Inflammatory macrophage treated with lipopolysaccharide for 4 hours (primary cell): Measurements from ENCODE around the gene PDZD7.

ENCODE experiments used
- DNase-seq: peaks from one replicate; pipeline ENCODE4 v3.0.0-alpha.2; 2020

PDZD7 gene

DNA sequence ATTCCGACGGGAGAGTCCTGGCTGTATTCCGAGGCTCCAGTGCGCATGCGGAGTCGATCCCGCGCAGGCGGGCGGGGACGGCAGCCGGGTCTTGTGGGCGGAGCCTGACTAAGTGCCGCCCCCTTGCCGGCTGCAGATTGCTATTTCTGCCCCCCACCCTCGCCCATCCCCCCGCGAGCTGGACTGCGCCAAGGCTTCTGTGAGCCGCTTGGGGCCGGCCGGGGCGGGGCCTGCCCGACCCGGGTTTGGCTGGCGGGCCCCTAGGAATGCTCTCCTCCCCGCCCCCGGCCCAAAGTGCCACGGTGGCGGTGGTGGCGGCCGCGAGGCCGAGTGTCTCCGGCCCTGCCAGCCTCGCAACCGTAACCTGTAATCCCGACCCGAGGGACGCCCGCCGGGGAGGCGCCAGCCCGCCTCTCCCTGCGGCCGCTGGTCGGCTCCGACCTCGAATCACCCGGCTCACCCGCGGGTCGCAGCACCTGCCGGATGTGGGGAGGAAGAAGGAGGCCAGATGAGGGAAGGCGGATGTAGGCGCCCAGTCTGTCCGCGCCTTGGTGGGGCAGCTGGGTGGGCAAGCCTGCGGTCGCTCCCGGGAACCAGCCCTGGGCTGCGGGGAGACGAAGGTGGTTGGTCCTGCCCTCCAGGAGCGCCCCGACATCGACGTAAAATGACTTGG lies 30.2 kb upstream of the PDZD7 start:
- no peak for DNase-seq

DNA sequence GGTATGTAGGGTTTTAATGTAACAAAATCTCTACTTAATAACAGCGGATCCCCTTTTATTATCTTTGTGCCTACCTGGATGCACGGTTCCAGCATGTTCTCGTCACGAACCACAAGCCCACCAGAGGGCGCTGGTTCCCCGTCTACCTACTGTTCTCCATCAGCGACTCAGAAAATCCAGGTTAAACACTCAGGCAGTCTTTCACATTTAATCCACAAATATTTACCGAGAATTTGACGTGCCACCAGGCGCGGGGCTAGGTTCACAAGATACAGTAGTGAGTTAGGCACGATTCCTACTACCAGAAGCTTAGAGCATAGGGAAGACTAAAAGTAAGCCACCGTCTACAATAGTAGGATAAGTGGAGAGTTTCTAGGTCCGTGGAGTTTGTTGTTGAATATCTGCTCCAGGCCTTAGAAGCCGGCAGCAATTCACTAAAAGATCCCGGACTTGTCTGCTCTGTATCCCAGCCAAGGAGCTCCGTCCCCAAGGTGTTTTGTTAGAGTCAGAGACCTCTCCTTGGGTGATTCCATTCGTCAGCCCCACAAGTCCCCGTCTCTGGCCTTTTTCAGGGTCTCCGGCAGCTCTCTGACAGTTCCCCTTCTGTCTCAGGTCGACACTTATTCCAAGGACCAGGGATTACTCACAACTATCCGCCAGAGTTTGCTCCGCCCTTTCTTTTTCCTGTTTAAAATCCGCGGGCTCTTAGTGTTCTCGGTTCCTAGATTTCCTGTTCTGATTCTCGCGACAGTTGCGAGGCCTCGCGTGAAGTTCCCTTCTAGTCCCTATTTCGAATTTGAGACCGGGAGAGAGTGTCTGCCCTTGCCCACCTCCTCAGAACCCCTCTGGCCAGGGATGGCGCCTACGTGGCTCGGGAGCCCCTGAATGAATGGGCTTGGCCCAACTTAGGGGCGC lies 29.4 kb upstream of the PDZD7 start:
- peak; percentile 98 for DNase-seq

DNA sequence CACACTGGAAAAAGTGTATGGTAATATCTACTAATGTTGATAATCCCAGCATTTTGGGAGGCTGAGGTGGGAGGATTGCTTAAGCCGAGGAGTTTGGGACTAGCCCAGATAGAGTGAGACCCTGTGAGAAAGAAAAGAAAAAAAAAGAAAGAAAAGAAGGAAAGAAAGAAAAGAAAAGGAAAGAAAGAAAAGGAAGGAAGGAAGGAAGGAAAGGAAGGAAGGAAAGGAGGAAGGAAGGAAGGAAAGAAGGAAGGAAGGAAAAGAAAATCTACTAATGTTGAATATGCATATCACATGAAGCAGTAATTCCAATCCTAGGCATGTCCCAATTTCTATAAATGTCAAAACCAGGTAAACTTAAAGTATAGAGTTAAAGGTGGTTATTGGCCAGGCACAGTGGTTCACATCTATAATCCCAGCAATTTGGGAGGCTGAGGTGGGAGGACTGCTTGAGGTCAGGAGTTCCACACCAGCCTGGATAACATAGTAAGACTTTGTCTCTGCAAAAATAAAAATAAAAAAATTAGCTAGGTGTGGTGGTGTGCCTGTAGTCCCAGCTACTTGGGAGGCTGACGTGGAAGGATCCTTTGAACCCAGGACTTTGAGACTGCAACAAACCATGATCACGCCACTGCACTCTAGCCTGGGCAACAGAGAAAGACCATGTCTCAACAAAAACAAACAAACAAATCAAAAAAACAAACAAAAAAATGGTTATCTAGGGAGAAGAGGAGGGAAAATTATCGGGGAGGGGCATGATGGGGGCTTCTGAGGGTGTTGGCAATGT lies 25.6 kb upstream of the PDZD7 start:
- DNase-seq: no peak

DNA sequence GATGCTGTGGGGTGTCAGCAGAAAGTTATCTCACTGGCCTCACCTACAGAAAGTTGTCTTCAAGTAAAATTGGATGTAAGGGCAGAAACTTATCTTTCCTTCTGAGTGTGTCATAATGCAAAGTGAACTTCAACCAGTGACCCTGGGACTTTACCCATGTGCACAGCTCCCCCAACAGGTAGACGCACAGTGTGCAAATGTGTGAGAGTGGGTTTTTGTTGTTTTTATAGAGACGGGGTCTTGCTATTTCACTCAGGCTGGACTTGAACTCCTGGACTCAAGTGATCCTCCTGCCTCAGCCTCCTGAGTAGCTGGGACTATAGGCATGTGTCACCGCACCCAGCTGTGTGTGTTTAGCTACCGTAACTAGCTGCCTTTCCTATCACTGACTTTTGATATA lies 24.5 kb upstream of the PDZD7 start:
- DNase-seq: no peak

DNA sequence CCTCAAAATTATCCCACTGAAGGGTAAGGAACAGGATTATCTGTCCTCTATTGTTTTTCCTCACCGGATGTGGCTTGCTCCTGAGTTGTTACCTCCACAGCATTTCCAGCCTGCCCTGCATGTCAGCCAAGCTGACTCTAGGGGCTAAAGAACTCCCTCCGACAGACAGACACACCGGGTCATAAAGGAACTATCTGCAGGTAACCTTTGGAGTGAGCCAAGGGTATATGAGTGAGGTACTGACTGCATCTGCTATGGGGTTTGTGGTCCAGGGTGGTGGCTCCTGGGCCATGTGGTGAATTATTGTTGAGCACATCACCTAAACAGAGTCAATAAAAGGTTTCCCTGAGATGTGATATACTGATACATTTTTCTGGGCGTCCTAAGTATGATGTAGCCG lies 23.9 kb upstream of the PDZD7 start:
- no peak for DNase-seq

DNA sequence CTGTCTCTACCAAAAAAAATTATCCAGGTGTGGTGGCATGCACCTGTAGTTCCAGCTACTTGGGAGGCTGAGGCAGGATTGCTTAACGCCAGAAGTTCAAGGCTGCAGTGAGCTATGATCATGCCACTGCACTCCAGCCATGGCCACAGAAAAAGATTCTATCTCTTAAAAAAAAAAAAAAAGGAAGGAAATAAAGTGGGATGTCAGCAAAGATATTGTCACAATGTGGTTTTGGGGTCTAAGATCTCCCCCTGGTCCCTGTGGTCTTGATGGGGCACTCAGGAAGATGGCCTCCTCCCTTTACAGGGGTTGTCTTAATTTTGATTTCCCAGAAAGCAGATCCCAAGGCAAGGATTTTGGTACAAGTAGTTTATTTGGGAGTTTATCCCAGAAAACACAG lies 23.4 kb upstream of the PDZD7 start:
- DNase-seq: no peak

DNA sequence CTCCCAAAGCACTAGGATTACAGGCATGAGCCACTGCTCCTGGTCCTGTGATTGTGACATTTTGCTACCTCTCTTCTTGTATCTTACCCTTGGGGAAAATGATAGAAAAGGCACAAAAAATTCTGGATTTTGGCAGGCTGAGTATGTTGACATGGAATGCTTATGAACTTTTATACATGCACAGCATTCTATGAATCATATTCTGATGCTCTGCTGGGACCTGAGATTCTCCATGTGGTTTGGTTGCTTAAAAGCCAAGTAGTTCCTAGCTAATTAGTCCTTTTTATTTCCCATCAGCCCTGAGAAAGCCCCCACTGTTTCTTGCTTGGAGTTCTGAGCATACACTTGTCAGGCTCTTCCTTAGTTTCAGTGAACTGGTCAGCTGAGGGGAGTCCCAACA lies 22.6 kb upstream of the PDZD7 start:
- no peak for DNase-seq

DNA sequence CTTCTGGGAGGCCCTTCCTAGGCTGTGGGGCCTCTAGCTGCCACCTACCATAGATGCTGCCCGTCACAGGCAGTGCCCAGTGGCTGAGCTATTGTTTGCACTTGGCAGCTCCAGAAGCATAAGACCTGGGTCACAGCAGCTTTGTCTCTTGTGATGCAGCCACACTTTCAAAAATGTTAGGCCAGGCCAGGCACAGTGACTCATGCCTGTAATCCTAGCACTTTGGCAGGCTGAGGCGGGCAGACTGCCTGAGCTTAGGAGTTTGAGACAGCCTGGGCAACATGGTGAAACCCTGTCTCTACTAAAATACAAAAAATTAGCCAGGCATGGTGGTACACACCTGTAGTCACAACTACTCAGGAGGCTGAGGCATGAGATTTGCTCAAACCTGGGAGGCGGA lies 21.4 kb upstream of the PDZD7 start:
- no peak for DNase-seq

DNA sequence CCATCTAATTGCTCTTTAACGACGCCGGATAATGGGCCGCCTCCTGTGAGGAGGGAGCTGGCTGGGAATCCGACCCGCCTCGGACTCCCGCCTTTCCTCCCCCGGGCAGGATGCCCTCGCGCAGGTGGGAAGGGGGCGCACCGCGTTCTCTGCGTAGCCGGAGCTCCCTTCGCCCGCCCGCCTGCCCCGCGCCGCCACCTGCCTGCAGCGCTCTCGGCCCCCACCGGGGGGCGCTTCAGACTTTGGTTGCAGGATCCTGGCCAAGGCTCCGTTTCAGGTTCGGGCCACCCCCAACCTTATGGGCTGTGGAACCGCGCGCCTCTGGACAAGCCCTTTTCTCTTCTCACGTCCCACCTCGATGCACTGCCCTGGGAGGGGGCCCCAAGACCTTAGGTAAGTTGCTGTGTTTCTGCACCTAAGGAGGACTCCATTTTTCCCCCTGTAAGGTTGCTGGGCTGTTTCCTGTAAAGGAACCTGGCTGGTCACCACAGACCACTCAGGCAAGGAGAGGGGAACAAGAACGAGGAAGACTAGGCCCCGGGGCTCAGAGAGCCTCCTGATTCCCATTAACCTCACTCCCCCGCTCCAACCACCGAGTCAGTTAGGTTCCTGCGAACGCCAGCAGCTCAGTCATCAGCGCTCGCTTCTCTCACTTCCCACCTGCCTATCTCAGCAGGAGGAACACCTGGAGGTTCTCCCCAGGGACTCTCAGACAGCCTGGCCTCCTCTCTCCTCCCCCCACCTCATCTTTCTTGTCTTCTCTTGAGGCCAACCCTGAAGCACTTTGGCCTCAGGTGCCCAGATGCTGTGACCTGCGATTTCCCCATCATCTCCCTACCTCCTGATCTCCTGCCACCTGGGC lies 19.5 kb upstream of the PDZD7 start:
- peak; percentile 49 for DNase-seq

DNA sequence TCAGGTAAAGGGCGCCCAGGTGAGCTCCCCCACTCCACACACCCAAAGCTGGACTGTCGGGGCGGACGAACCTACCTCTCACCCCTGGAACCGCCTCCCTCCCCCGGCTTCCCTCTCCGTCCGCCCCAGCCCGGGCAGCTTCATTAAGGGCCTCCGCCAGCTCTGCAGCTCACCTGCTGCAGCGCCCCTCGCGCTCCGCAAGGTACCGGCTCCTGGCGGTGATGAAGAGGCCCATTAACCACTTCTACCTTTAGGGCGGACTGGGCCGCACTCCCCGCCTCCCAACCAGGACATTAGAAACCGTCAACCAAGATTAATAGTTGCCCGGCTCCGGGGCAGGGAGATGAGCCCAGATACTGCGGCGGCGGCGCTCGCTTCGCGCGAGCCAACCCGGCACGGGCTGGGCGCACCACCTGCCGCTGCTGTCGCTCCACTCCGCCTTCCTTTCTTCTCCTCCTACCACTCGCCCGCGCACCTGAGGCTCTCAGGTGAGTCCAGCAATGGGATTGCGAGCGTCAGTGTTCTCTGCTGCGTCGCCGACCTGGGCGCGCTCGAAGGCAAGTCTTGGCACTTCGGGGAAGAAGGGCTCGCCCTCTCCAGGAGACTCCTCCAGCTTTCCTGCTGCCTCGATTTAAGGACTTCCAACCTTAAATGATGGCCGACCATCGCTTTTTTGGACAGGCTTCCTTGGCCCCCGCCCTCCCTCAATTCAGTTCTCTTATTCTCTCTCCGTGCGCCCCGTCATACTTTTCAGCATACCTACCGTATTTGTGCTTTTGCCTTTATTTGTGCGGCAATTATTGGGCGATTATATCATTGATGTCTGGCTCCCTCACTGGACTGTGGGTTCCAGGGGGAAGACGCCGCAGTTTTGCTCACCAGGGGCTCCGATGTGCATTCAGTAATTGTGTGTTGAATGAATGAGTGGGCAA lies 17.3 kb upstream of the PDZD7 start:
- DNase-seq: no peak

DNA sequence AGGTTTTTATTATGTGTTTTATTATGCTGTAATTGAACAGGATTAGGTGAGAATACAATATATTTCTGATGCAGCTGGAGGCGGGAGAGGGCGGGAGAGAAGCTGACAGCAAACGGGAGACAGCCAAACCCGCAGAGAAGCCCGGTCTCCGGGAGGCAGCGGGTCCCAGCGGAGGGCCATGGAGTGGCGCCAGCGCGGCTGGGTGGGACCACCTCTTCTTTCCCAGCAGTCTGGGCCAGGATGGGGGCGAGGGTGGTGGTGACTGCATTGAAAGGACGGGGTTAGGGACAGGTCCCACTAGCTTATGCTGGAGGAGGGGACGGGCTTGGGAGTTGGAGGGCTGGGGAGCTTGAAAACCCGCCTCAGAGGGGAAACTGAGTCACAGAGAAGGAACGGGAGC lies 16.3 kb upstream of the PDZD7 start:
- DNase-seq: no peak

DNA sequence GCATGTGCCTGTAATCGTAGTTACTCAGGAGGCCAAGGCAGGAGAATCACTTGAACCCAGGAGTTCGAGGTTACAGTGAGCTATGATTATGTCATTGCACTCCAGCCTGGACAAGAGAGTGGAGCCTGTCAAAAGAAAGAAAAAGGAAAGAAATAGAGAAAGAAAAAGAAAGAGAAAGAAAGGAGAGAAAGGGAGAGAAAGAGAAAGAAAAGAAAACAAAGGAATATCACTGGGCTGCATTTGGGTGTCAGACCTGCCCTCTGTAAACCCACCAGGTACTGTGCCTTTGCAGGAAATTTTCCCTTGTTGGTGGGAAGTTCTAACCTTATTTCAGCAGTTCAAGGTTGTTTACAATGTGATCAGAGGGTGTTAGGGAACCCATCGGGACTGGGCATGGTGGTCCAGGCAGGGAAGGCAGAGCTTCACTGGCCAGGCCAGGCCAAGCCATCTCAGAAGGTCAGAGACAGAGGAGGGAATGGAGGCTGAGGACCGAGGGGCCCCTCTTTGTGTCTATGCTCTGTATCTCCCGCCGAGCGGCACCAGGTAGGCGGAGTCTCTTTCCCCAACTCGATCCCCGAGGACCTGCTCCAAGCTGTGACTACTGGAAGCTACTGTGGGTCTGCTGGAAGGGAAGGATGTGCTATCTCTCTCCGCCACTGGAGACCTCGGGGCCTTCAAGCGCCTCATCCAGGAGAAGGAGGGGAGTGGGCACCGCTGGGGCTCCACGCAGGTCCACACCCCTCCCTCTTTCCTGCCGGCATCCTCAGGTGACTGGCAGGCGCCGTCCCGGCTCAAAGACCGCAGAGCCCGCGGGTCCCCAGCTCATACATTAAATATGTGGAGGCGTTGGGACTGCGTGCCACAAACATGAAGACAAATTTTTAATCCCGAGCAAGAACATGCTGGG lies 15.7 kb upstream of the PDZD7 start:
- DNase-seq: no peak

DNA sequence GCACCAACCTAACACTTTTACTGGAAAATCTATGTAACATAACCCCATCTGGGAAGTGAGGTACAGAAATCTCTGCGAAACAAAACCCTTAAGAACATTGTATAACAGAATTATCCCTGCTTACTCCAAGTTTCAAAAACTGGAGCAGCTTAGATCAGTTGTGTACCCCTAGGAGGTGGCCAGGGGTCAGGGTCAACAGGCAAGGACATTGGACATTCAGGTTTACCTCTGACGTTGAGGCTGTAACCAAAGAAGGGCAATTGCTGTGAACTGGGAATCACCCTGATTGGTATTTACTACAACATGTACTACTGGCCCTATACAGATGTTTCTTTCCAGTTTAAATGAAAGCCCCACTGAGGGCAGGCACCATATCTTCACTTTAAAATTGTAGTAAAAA lies 13.2 kb upstream of the PDZD7 start:
- DNase-seq: no peak

DNA sequence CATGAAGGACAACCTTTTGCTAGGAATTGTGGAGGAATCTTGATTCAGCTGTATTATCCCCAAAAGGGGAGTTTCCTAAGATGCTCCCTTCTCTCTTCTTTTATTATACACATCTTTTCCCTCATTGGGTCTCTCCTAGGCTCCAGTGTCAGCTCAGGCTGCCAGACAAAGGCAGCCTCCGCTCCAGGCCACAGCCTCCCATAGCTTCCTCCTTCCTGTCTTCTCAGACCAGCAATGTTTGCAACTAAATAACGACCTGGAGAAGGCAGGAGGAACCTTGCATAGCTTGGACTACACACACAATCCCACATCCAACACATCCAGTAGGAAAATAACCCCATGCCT lies 12.4 kb upstream of the PDZD7 start:
- DNase-seq: no peak

DNA sequence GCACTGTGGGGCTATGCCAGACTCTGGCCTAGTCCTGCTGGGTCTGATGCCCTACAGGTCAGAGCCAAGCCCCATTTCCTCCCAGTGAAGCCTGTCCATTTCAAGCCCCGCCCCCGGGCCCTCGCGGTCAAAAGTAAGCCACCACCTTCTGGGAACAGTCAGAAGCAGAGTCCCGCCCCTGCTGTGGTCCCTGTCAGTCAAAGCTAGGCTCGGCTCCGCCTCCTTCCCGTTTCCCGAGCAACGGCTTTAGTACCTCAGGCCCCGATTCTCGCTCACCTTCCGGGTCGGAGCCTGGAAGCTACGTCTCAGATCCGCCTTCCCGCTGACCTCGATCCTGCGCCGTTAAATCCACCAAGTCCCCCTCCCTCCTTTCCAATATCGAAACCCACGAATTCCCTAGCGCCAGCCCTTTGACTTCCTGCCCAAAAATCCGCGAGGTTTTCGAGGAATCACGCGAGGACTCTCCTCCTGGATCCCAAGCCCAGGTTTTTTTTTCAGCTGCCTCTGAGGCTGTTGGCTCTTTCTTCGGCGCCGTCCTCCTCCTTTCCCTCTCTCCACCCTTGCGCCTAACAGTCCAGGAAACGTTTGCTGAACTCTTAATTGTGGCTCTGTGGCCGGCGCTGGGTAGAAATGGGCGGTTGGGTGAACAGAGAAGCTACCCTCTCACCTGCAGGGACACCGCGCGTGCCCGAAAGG lies 11.9 kb upstream of the PDZD7 start:
- DNase-seq: peak; percentile 97

DNA sequence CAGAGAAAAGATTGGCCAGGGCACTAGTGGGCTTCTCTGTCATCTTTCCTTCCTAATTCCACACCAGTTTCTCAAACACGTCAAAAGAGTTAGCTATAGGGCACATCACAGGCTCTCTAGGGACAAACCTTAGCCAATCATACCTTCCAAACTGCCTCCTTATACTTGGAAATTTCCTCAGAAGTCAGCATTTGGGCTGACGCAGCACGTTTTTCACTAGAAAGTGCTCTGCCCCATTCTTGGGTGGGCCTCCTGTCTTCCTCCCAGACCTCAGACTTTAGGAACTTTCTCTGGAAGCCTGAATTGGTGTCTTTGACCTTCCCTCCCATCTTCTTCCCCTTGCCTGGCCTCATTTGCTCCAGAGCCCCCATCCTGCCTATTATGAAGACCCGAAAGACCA lies 11.2 kb upstream of the PDZD7 start:
- DNase-seq: no peak

DNA sequence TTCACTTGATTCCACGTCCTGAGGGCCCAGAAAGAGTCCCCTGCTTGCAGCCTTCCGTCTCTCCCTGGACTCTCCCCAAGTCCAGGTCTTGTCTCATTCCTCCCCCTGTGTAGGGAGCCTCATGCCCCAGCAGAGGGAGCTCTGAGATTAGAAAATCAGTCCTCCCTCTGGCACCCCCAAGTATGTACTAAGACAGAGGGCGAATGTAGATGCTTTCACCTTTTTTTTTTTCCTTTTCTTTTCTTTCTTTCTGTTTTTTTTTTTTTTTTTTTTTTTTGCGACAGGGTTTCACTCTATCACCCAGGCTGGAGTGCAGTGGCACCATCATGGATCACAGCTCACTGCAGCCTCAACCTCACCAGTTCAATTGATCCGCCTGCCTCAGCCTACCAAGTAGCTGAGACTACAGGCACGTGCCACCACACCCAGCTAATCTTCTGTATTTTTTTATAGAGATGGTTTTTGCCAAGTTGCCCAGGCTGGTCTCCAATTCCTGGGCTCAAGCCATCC lies 10.4 kb upstream of the PDZD7 start:
- peak; percentile 68 for DNase-seq

DNA sequence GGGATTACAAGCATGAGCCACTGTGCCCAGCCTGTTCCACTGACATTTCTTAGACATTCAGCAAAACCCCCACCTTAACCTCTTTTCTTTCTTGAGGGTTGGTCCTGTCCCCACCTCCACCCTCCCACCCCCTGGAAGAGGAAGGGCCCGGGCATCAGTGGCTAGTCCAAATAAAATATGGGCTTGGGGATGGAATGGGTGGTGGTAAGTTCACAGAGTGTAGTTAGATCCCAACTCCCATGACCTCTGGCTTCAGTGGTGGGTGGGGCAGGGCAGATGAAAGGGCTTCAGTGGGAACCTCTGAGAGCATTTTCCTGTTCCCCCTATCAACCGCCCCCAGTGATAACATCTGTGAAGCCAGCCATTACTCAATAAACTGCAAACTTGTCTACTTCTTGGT lies 9.9 kb upstream of the PDZD7 start:
- no peak for DNase-seq

DNA sequence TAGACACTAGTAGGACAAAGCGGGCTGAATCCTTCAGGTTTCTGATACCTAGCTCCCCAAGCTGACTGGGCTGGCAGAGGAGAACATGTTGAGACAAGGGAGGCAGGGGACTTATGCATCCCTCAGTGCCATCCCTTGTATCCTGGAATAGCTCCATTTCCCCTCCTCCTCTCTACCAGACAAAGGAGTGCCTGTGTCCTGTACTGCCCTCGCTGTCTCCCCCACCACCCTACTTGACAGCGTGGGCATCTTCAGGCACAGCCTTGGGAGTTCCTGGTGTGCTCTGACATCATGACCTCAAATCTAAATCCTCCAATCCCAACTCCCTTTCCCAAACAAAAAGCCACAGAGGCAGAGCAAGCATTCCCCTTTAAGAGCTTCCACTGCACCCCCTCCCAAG lies 9.1 kb upstream of the PDZD7 start:
- DNase-seq: no peak

DNA sequence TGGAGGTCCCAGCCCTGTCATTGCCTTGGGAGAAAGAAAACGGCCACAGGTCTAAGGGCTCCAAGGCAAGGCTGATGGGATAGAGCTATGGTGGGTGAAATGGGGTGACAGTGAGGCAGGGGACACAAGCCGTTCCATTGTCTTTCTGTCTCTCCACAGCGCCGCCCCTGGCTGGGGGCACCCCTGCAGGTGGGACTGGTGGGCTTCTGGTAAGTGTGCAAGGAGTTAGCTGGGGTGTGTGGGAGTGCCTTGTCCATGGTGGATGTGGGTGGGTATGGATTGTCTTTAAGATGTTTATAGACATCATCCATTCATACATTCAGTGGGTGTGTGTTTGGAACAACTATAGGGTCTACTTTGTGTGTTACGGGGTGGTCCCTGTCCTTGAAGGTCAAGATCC lies 7.6 kb upstream of the PDZD7 start:
- DNase-seq: no peak
